Ramos (cell line): Measurements from ENCODE around the gene CARD9.

Source experiments
- in situ Hi-C: fragments of 300-500 bp; cut with MboI; formaldehyde crosslinking; loops from one replicate; pipeline ENCODE4 v1.14.3; 2022; ENCODE audit warnings: low sequenced_read_pairs; ENCODE audit not compliant: unreplicated experiment

Gene CARD9

DNA sequence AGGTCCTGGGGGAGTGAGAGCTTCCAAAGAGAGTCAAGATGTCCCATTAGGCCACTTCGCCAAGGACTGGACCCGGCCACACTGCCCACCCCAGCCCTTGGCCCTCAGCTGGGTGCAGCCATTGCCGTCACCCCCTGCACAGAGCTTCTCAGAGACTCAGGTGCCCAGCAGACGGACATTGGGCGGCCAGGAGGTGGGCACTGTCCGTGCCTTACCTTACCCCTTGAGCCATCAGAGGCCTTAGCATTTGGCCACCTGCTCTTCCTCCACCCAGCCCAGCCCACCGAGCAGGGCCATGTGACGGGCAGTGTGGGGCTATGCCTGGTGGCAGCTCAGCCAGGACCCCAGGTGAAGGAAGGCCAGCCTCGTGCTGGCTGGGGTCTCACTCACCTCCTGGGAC lies 6.6 kb downstream of the CARD9 start:
- in situ Hi-C loops, result no loop called here

DNA sequence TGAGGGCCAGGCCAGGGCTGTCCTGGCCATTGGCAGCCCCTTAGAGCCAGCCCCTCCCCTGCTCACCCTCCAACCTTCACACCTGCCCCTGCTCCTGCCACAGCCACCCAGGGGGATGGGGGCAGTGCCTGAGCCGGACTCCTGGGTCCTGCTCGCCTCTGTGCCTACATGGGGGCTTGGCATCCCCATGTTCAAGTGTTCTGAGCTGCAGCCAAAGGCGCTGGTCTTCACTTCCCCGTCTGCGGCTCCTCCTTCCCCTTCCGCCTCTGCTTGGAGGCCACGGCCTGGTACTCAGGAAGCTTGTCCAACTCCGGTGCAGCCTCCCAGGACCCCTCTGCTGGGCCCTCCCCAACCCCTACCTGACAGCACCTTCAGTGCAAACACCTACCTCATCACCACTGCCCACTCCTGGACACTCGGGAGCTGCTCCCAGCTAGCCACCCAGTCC lies 7.7 kb downstream of the CARD9 start:
- in situ Hi-C loops, result no loop called here

DNA sequence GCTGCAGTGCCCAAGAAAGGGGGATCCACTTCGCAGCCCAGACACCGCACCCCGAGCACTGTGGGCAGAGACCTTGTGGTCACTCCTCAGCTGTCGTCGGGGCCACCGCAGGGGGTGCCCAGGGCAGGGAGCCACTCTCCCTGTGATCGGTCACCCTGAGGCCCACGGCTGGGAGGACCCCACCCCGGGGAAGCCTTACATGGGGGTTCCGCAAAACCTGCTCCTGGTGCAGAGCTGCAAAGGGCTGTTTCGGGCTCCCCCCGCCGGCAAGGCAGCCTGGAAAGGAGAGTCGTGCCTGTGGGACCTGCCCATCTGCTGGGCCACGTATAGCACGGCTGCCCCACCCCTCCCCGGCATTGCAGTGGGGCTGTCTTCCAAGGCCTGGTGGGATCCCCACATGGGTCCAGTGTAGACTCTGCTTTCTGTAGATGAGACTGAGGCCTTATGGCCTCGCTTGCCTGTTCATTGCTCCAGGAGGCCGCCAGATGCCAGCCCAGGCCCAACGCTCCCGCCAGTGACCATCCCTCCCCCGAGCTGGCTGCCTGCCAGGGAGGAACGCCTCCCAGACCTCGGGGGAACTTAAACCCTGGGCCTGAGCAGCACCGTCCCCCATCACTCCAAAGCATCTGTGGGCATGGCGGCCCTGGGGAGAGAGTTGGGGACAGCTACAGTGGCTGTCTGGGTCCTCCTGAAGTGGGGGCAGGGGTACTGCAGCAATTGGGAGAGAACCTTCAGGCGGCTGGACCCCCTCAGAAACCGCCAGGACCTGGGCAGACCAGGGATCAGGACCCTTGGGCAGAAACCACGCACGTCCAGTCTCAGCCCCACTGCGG lies 8.3 kb downstream of the CARD9 start:
- in situ Hi-C loops, result no loop called here

DNA sequence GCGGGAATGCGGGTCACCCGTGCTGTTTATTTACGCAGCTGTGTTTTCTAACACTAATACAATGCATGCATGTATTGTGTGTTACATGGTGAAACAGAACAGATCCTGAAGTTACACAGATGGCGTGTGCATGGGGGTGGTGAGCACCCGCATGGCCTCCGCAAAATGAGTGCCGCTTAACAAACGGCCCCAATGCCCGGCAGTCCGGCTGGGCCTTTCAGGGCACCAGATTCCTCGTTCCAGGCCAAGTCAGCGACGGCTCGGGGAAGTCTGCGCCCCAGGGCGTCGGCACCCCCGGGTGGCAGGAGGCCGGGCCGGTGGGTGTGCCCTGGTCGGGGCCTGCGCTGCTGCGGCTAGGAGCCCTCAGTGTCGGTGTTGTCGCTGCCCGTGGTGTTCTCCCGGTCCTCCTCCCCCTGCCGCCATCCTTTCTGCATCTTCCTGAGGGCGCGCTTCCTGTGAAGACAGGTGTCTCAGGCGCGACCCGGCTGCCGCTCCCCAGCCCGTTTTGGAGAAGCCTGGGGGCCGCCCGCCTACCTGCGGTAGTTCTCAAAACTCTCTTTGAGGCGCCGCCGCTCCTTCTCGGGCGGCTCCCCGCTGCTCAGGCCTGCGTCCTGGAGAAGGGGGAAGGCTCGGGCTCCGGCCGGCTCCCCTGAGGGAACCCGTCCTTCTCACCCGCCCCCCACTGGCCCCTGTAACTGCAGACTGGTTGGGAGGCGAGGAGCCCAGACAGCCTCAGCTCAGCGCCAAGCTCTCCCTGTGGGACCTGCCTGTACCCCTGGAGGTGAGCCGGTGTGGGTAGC lies 9.3 kb downstream of the CARD9 start:
- in situ Hi-C loops, result no loop called here

DNA sequence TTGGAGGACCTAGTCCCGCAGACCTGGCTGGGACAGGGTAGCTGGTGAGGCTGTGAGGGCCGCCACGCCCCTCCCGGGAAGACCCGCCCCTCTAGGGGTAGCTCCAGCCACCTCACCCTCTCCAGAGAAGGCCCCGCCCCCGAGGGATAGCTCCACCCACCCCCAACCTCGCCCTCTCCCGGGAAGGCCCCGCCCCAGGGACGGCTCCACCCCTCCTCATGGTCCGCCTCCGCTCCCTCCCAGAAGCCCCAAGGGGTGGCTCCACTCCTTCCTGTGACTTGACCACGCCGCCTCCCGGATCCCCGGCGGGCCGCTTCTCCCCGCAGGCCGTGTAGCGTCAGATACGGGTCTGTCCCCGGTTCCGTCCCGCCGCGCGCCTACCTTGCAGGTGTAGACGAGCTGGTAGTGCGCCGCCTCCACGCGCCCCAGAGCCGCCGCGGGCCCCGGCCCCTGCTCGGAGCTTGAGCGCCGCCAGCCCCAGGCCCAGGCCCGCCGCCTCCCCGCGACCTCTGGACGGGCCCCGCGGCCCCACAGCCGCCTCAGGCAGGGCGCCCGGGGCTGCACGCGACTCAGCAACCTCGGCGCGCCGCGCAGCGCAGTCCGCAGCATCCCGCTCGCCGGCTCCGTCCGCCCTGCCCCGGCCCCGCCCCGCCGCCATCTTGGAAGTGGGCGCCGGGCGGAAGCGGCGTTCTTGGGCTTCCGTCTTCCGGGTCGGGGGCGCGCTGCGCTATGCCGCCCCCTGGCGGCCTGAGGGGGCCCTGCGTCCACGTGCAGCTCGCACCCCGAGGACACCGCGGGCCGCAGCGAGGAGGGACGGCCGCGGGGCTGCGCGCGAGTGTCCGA lies 10.1 kb downstream of the CARD9 start, which contains the start of gene DNLZ:
TSS of gene DNLZ (minus strand) at position 639 of the 843 bp plus-strand sequence. CDS start at position 609, 30 bp downstream.
- in situ Hi-C loops, result no loop called here

GRCh38 chr9:136362450-136362784 lies 11.1 kb downstream of the CARD9 start:
- in situ Hi-C loops, result no loop called here

- in situ Hi-C loops, result no loop called here
Observed at GRCh38 chr9:136361754-136362449, 11.6 kb downstream of the CARD9 start.

- in situ Hi-C loops, result no loop called here
Observed at GRCh38 chr9:136361047-136361753, 12.3 kb downstream of the CARD9 start.

- in situ Hi-C loops, result no loop called here
Observed at GRCh38 chr9:136359774-136360718, 13.4 kb downstream of the CARD9 start.

DNA sequence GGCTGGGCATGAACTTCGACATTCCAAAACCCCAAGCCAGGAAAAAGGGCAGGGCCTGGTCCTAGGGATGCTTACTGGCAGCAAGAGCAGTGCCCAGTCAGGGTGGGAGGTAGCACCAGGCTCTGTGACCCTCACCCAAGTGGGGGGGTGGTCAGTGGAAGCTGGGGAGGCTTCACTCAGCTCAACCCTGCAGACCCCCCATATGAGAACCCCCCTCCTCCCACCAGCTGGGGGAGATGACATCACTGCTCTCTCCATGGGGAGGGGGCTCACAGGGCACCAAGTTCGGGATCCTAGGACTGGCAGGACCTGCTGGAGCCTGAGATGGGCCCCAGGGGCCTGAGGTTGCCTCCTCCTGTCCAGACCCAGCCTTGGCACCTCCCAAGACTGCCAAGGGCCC lies 14.6 kb downstream of the CARD9 start:
- in situ Hi-C loops, result no loop called here

DNA sequence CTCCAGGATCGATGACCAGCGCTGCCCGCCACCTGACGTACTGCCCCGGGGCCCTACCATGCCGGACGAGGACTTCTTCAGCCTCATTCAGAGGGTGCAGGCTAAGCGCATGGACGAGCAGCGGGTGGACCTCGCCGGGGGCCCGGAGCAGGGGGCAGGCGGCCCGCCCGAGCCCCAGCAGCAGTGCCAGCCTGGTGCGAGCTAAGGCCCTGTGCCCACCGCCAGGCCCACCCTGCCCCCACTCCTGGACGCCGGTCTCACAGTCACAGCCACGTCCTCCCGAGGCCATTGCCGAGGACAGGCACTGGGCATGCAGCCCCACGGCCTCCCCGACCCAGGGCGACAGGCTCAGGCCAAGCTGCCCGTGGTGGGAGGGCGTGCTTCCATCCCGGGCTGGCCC lies 15.5 kb downstream of the CARD9 start:
- in situ Hi-C loops, result no loop called here

GRCh38 chr9:136357202-136357725 lies 16.2 kb downstream of the CARD9 start:
- in situ Hi-C loops, result no loop called here

- in situ Hi-C loops, result no loop called here
Observed at GRCh38 chr9:136355616-136356557, 17.6 kb downstream of the CARD9 start.

GRCh38 chr9:136354592-136355085 lies 18.8 kb downstream of the CARD9 start:
- in situ Hi-C loops, result no loop called here

- in situ Hi-C loops, result no loop called here
Observed at GRCh38 chr9:136353757-136354488, 19.5 kb downstream of the CARD9 start.

GRCh38 chr9:136353088-136353487 lies 20.4 kb downstream of the CARD9 start:
- in situ Hi-C loops, result no loop called here
